HEK293 (cell line): Measurements from ENCODE around the gene CNP.

ENCODE experiments used
- CTCF ChIA-PET: fragments of 350-600 bp; formaldehyde crosslinking; extraction: SDS; loops from one replicate; lab custom pipeline; 2021; ENCODE audit warnings: antibody characterized with exemption; lab: Yijun Ruan, JAX
- POLR2A ChIA-PET: fragments of 300-600 bp; formaldehyde crosslinking; extraction: SDS; loops from one replicate; lab custom pipeline; 2020; ENCODE audit warnings: antibody characterized with exemption, inconsistent platforms; lab: Yijun Ruan, JAX
- H3K27ac ChIP-seq: fragments of 200-500 bp; sonication (Bioruptor generic); 2 replicates; pipeline ENCODE4 v1.5.1; 2014; ENCODE audit warnings: low read depth, low read length, control low read depth, inconsistent platforms; ENCODE audit errors: extremely low read depth
- H3K36me3 ChIP-seq, 2 experiments: fragments of 200-500 bp in 1 of 2; sonication (Bioruptor generic) in 1 of 2; 1 replicate in 1 of 2; 2 replicates in 1 of 2; pipeline ENCODE4 v1.5.1; 2014 to 2017; ENCODE audit warnings: inconsistent platforms in 2 of 2, low read length in 2 of 2; ENCODE audit not compliant: control insufficient read depth in 2 of 2, insufficient read depth in 1 of 2
- H3K4me1 ChIP-seq: fragments of 200-500 bp; sonication (Bioruptor generic); 2 replicates; pipeline ENCODE4 v1.5.1; 2014; ENCODE audit warnings: mild to moderate bottlenecking, low read length, inconsistent platforms; ENCODE audit not compliant: control insufficient read depth, insufficient read depth
- H3K4me3 ChIP-seq: 2 replicates; pipeline ENCODE4 v1.5.1; 2011; ENCODE audit warnings: low read depth, mild to moderate bottlenecking, control low read depth, low read length, moderate library complexity
- H3K9me3 ChIP-seq: fragments of 200-500 bp; sonication (Bioruptor generic); 2 replicates; pipeline ENCODE4 v1.5.1; 2014; ENCODE audit warnings: low read depth, low read length, inconsistent platforms; ENCODE audit not compliant: control insufficient read depth, insufficient read depth
- EGR2 ChIP-seq: fragments of 450-650 bp; formaldehyde crosslinking; IDR thresholded peaks from 2 replicates; pipeline ENCODE4 v1.5.1; 2016; ENCODE audit warnings: low read depth, missing biosample characterization, missing genetic modification characterization
- GLIS1 ChIP-seq: fragments of 450-650 bp; formaldehyde crosslinking; IDR thresholded peaks from 2 replicates; pipeline ENCODE4 v1.5.1; 2016; ENCODE audit warnings: missing biosample characterization, missing genetic modification characterization
- HOXD13 ChIP-seq: sonication (generic); formaldehyde crosslinking; IDR thresholded peaks from 2 replicates; pipeline ENCODE4 v1.8.0; 2022; ENCODE audit warnings: missing genetic modification reagents, borderline replicate concordance
- IKZF3 ChIP-seq: fragments of 450-650 bp; IDR thresholded peaks from 2 replicates; pipeline ENCODE4 v1.5.0; 2018; ENCODE audit warnings: missing biosample characterization, mild to moderate bottlenecking, missing genetic modification characterization, moderate library complexity
- KLF7 ChIP-seq: fragments of 450-650 bp; formaldehyde crosslinking; IDR thresholded peaks from 2 replicates; pipeline ENCODE4 v1.5.1; 2016; ENCODE audit warnings: missing biosample characterization, missing genetic modification characterization, borderline replicate concordance
- MEIS1 ChIP-seq: sonication (generic); formaldehyde crosslinking; IDR thresholded peaks from 2 replicates; pipeline ENCODE4 v1.8.1; 2022; ENCODE audit warnings: missing genetic modification reagents, mild to moderate bottlenecking, borderline replicate concordance
- OSR2 ChIP-seq: fragments of 450-650 bp; formaldehyde crosslinking; IDR thresholded peaks from 2 replicates; pipeline ENCODE4 v1.5.1; 2016; ENCODE audit warnings: missing biosample characterization, missing genetic modification characterization
- OVOL3 ChIP-seq: fragments of 450-650 bp; formaldehyde crosslinking; IDR thresholded peaks from 2 replicates; pipeline ENCODE4 v1.5.1; 2016; ENCODE audit warnings: missing biosample characterization, missing genetic modification characterization
- PRDM1 ChIP-seq: fragments of 450-650 bp; formaldehyde crosslinking; IDR thresholded peaks from 2 replicates; pipeline ENCODE4; 2016; ENCODE audit warnings: missing biosample characterization, missing genetic modification characterization
- ZBTB21 ChIP-seq: fragments of 450-650 bp; formaldehyde crosslinking; IDR thresholded peaks from 2 replicates; pipeline ENCODE4 v1.5.1; 2017; ENCODE audit warnings: missing biosample characterization, missing genetic modification characterization
- ZBTB48 ChIP-seq: fragments of 450-650 bp; formaldehyde crosslinking; IDR thresholded peaks from 2 replicates; pipeline ENCODE4 v1.5.1; 2016; ENCODE audit warnings: missing biosample characterization, missing genetic modification characterization
- ZBTB7A ChIP-seq: fragments of 450-650 bp; formaldehyde crosslinking; IDR thresholded peaks from 2 replicates; pipeline ENCODE4 v1.5.1; 2016; ENCODE audit warnings: low read depth, missing biosample characterization, missing genetic modification characterization
- ZIC2 ChIP-seq: fragments of 450-650 bp; formaldehyde crosslinking; IDR thresholded peaks from 2 replicates; pipeline ENCODE4 v1.5.1; 2016; ENCODE audit warnings: missing biosample characterization, missing genetic modification characterization
- ZNF10 ChIP-seq: fragments of 450-650 bp; formaldehyde crosslinking; IDR thresholded peaks from 2 replicates; pipeline ENCODE4 v1.5.1; 2017; ENCODE audit warnings: missing biosample characterization, missing genetic modification characterization
- ZNF138 ChIP-seq: fragments of 450-650 bp; formaldehyde crosslinking; IDR thresholded peaks from 2 replicates; pipeline ENCODE4 v1.5.1; 2016; ENCODE audit warnings: missing biosample characterization, missing genetic modification characterization, borderline replicate concordance
- ZNF16 ChIP-seq: fragments of 450-650 bp; formaldehyde crosslinking; IDR thresholded peaks from 2 replicates; pipeline ENCODE4 v1.5.1; 2016; ENCODE audit warnings: low read depth, missing biosample characterization, missing genetic modification characterization
- ZNF391 ChIP-seq: fragments of 450-650 bp; formaldehyde crosslinking; IDR thresholded peaks from 2 replicates; pipeline ENCODE4 v1.5.1; 2016; ENCODE audit warnings: low read depth, missing biosample characterization, missing genetic modification characterization, borderline replicate concordance
- ZNF423 ChIP-seq: fragments of 450-650 bp; formaldehyde crosslinking; IDR thresholded peaks from 2 replicates; pipeline ENCODE4 v1.5.1; 2016; ENCODE audit warnings: missing biosample characterization, missing genetic modification characterization
- ZNF513 ChIP-seq: fragments of 450-650 bp; IDR thresholded peaks from 2 replicates; pipeline ENCODE4 v1.5.1; 2018; ENCODE audit warnings: missing biosample characterization, missing genetic modification characterization
- ZNF555 ChIP-seq: fragments of 450-650 bp; formaldehyde crosslinking; conservative IDR thresholded peaks from 2 replicates; pipeline ENCODE4 v1.5.1; 2017; ENCODE audit warnings: missing biosample characterization, mild to moderate bottlenecking, missing genetic modification characterization, inconsistent platforms
- ZNF585B ChIP-seq: fragments of 450-650 bp; formaldehyde crosslinking; IDR thresholded peaks from 2 replicates; pipeline ENCODE4 v1.5.1; 2016; ENCODE audit warnings: missing biosample characterization, missing genetic modification characterization
- ZNF629 ChIP-seq: fragments of 450-650 bp; formaldehyde crosslinking; IDR thresholded peaks from 2 replicates; pipeline ENCODE4 v1.5.1; 2017; ENCODE audit warnings: missing biosample characterization, missing genetic modification characterization
- ZNF658 ChIP-seq: fragments of 450-650 bp; formaldehyde crosslinking; IDR thresholded peaks from 2 replicates; pipeline ENCODE4; 2016; ENCODE audit warnings: missing biosample characterization, missing genetic modification characterization
- ZNF677 ChIP-seq: fragments of 450-650 bp; IDR thresholded peaks from 2 replicates; pipeline ENCODE4 v1.5.0; 2018; ENCODE audit warnings: missing biosample characterization, mild to moderate bottlenecking, missing genetic modification characterization, moderate library complexity
- ZNF707 ChIP-seq: fragments of 450-650 bp; formaldehyde crosslinking; IDR thresholded peaks from 2 replicates; pipeline ENCODE4 v1.5.1; 2016; ENCODE audit warnings: missing biosample characterization, missing genetic modification characterization
- ZNF791 ChIP-seq: fragments of 450-650 bp; formaldehyde crosslinking; IDR thresholded peaks from 2 replicates; pipeline ENCODE4 v1.5.1; 2016; ENCODE audit warnings: missing biosample characterization, missing genetic modification characterization
- ZNF843 ChIP-seq: fragments of 450-650 bp; formaldehyde crosslinking; IDR thresholded peaks from 2 replicates; pipeline ENCODE4 v1.5.1; 2016; ENCODE audit warnings: missing biosample characterization, missing genetic modification characterization
- TF ChIP-seq, protein P1 (sequence below): fragments of 450-650 bp; formaldehyde crosslinking; IDR thresholded peaks from 2 replicates; pipeline ENCODE4 v1.5.1; 2017; ENCODE audit warnings: missing biosample characterization, missing genetic modification characterization

CNP gene

DNA sequence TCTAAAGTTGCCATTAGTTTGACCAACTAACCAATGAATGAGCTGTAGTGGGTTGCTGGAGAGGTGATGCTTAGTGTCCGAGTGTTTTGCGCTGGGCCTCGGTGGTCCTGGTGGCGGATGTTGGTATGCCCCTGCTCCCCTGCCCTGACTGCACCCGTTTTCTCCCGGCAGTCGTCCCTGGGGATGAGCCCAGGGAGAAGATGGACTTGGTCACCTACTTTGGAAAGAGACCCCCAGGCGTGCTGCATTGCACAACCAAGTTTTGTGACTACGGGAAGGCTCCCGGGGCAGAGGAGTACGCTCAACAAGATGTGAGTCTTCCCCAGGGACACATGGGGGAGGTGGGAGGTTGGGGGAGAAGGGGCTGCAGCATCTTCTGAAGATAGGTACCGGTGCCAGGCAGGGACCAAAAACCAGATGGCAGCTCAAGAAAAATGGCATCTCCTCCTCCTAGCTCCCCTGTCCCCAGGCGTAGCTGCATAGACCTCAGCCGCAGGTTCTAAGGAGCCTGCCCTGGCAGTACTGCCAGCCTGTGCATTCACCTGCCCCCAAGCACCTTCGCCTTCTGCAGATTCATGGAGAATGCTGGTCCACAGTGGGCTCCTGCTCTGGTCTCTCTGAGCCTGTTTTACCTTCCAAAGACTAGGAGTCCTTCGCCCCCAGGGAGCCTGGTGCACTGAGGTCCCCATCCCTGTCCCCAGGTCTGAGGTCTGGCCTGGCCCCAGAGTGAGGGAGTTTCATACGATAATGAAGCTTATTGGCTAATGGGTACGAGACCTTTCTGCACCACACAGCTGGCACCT lies 5.3 kb downstream of the CNP start:
- Histone ChIP-seq H3K4me3 (no peak overlapping the region), H3K36me3 (peaks cover 40 to 89% of the 10 kb centered on the region in 2 experiments), H3K4me1 (no peaks in the 10 kb centered on the region), H3K9me3 (no peaks in the 10 kb centered on the region), H3K27ac (peak overlapping the region; percentile 17; the same call in 1 of the 2 replicates)
- CTCF ChIA-PET: interaction anchor here (0.7 to 1.3 kb wide), 5 partner anchors 9 to 53 kb away, joined by 3 to 8 read pairs (median 3); partner anchors contain the start of gene DNAJC7
- POLR2A ChIA-PET: interaction anchor here (0.7 to 1.8 kb wide), 5 partner anchors 11 to 266 kb away, joined by 3 to 5 read pairs (median 5); no protein-coding TSS in a partner anchor
- TF ChIP-seq ZNF843 (no peak), HOXD13 (no peak), ZBTB21 (tag by site-specific recombination) (no peak), ZBTB7A (tag by site-specific recombination) (no peak), MEIS1 (CRISPR knock-in tag) (no peak), ZNF391 (no peak), OVOL3 (tag by site-specific recombination) (no peak), ZNF791 (tag by site-specific recombination) (no peak), PRDM1 (no peak), ZNF513 (tag by site-specific recombination) (no peak), ZNF10 (tag by site-specific recombination) (no peak), ZNF677 (tag by site-specific recombination) (no peak), KLF7 (tag by site-specific recombination) (no peak), IKZF3 (no peak), EGR2 (no peak), ZNF16 (tag by site-specific recombination) (no peak), ZNF658 (tag by site-specific recombination) (no peak), ZNF585B (tag by site-specific recombination) (no peak), ZNF555 (tag by site-specific recombination) (no peak)
- TF ChIP-seq, protein P1, sequence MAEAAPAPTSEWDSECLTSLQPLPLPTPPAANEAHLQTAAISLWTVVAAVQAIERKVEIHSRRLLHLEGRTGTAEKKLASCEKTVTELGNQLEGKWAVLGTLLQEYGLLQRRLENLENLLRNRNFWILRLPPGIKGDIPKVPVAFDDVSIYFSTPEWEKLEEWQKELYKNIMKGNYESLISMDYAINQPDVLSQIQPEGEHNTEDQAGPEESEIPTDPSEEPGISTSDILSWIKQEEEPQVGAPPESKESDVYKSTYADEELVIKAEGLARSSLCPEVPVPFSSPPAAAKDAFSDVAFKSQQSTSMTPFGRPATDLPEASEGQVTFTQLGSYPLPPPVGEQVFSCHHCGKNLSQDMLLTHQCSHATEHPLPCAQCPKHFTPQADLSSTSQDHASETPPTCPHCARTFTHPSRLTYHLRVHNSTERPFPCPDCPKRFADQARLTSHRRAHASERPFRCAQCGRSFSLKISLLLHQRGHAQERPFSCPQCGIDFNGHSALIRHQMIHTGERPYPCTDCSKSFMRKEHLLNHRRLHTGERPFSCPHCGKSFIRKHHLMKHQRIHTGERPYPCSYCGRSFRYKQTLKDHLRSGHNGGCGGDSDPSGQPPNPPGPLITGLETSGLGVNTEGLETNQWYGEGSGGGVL (tag by site-specific recombination): no peak

DNA sequence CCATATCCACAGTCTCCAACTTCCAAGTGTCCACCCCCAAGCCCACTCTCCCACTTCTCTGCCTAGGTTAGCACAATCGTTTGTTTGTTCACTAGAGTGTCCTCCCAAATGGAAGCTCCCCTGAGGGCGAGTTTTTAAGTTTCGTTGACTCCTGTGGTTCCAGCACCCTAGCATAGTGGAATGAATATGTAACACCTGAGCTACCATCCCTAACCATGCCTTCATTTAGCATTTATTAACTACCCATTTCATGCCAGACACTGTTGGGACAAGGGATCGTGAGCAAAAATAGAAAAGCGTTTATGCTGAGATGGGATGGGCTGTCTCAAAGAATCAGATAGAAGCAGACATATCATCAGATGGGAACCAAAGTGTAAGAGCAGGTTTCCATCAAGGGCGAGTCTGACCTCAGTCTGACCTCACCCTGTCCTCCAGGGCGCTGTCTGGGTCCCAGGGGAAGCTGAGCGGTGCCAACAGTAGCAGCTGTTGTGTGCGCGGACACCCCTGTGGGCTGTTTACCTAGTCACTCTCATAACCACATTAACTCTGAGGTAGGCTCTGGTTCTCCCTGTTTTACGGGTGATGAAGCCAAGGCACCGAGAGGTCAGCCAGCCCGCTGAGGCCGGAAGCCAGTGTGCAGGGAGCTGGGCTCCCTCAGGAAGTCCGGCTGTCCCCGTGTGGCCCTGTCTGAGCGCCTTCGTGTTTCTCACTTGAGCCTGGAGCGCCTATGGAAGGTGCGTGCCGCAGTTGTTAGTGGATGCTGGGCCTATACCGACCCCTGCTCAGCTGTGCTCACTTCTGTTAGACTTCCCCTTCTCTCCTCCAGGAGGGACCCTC lies 6.2 kb downstream of the CNP start:
- H3K36me3 ChIP-seq: peaks cover 42 to 96% of the 10 kb centered on the region in 2 experiments
- CTCF ChIA-PET: interaction anchor here (0.7 to 1.3 kb wide), 4 partner anchors 10 to 53 kb away, joined by 3 to 8 read pairs (median 3); partner anchors contain the start of gene DNAJC7
- no peaks in the 10 kb centered on the region for H3K9me3 ChIP-seq
- H3K27ac ChIP-seq: peak overlapping the region; percentile 17; the same call in 1 of the 2 replicates
- POLR2A ChIA-PET: interaction anchor here (0.6 to 1.8 kb wide), 5 partner anchors 10 to 267 kb away, joined by 3 to 5 read pairs (median 3); partner anchors contain the start of gene DNAJC7
- TF ChIP-seq OSR2 (tag by site-specific recombination) (peak; percentile 66), ZIC2 (peak; percentile 58), ZNF138 (tag by site-specific recombination) (no peak), GLIS1 (peak; percentile 47), ZBTB48 (peak; percentile 15; the same call in 1 of the 2 replicates), ZNF629 (tag by site-specific recombination) (0 out of 2 replicates have a peak, but pooled peaks have one; percentile 18), ZNF707 (tag by site-specific recombination) (no peak), ZNF423 (peak; percentile 31; the same call in 1 of the 2 replicates)
- no peaks in the 10 kb centered on the region for H3K4me1 ChIP-seq
- no peak overlapping the region for H3K4me3 ChIP-seq
